Measurements from ENCODE around the gene GPA33.
A peak's percentile ranks its signal among the peaks of the same experiment; 100 is the strongest.

Gene GPA33, protein sequence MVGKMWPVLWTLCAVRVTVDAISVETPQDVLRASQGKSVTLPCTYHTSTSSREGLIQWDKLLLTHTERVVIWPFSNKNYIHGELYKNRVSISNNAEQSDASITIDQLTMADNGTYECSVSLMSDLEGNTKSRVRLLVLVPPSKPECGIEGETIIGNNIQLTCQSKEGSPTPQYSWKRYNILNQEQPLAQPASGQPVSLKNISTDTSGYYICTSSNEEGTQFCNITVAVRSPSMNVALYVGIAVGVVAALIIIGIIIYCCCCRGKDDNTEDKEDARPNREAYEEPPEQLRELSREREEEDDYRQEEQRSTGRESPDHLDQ

GRCh38 chr1:167090314-167090942, at the start of gene GPA33:
Gene GPA33 (minus strand): TSS chr1:167090377. CDS start chr1:167090287, 90 bp downstream.
- peak; percentile 58 to 60 for DNase-seq

DNA sequence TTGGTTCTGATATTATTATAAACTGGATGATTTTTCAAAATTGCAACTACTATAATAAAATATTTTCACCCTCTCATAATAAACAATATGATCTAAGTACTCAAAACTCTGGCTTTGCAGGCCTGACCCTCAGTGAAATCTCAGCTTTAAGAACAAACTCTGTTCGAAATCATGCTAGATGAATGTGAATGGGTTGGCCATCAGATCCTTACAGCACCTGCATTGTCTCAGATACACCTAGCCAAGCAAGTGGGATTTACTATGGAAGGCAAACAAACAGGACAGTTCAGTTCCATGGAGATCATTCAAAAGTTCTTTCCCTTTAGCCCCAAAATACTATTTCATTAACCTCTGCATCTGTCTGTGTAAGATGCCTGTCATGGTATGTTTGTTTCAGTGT, 48.5 kb upstream of the GPA33 start:
- DNase-seq = no peak

DNA sequence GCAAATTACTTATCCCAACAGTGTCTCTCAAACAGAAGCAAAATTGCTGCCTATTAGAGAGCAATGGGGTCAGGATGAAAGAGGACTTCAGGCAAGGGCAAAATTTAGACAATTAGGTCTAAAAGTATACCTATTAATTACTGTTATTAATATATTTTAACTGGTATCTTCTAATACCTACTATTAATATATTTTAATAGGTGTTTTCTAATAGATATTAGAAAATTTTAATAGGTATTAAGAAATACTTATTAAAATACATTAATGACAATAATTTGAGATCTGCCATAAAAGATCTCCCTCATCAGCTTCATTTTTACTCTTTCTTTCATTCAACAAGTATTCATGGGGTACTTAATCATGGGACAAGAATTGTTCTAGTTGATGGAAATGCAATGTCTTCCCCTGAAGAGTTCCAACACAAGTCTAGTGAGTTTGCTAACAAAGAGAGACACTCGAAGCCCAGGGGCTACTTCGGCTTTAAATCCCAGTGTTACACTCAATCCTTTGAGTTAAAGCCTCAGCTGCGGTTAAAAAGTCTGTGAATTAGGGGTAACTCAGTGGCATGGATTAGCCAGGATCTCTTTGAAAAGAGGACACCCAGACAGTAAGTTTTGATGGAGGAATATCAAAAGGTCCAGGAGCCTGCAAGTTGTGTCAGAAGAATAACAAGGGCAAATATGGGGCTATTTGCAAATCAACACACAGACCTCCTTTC, 47.8 kb upstream of the GPA33 start:
- no peak for DNase-seq

GRCh38 chr1:167137332-167137781, 47.2 kb upstream of the GPA33 start:
- no peak for DNase-seq

DNA sequence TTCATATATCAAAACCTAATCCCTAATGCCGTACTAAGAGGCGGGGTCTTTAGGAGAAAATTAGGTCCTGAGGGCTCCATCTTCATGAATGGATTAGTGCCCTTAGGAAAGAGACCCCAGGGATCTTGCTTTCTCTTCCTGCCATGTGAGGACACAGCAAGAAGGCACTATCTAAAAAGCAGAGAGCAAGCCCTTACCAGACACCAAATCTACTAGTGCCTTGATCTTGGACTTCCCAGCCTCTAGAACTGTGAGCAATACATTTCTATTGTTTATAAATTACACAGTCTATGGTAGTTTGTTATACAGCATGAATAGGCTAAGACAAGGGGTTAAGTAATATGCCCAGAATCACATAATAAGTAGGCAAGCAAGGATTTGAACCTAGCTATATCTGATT, 46.6 kb upstream of the GPA33 start:
- no peak for DNase-seq

GRCh38 chr1:167136191-167136614, 46.0 kb upstream of the GPA33 start:
- DNase-seq = no peak

- no peak for DNase-seq
These were observed 45.2 kb upstream of the GPA33 start for GRCh38 chr1:167135281-167135840.

DNA sequence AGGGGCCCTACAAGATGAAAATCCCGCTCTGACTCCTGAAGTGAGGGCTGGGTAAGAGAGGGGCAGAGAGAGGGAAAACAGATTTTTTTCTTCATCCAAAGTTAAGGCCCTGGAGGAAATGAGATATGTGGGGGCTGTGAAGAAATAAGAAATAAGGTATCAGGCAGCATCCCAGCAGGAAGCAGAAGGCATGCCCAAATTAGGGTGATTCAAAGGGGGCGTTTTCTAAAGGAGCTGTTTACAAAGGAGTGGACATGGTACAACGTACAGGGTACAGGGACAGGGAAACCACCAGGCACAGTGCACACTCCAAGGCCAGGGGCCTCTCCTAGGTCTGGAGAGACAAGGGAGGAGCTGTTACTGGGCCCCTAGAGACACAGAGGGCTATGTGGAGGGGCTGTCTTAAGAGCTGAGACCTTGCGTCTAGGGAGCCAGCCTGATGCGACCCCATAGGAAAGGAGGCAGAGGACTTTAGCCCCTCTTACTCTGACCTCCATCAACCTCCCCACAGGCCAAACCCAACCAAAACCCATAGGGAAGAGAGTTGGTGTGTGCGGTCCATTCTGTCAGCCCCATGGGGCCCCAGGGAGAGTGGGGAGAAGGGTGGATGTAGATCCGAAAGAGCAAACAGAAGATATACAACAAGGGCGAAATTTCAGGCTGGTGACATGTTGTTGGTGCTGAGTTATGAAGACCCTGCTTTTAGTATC, 42.3 kb upstream of the GPA33 start:
- no peak for DNase-seq

DNA sequence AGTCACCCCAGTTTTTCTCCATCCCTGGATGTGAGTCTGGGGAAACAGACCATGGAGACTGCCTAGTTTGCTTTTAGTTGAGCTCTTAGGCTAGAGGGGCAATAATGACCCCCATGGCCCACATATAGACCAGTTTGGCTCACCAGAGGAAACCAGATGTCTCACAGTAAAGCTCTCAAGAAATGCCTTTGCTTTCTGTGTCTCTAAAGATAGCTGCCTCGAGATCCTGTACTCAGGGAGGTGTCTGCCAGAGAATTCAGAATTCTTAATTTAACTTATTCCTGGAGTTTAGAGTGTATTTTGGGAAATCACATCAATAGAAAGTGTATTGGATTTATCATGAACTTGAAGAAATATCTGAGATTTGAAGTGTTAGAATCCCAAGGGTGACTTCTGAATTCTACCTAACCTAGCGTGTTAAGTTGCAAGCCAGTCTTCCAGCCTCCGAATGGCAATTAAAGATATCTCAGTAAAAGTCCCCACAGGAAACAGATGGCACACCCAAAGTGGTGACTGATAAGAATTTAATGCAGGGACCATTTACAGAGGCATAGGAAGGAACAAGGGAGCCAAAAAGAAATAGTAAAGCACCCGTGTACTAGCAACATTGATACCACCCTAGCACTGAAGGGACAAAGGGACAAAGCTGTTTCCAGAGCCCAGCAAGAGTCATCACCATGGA, 40.8 kb upstream of the GPA33 start:
- no peak for DNase-seq

GRCh38 chr1:167128261-167129227, 38.4 kb upstream of the GPA33 start:
- peak in 1 of 2 donors; percentile 19 for DNase-seq

GRCh38 chr1:167127661-167128060, 37.5 kb upstream of the GPA33 start:
- no peak for DNase-seq

- no peak for DNase-seq
These were observed 37.1 kb upstream of the GPA33 start for GRCh38 chr1:167127236-167127635.

- no peak for DNase-seq
These were observed 36.6 kb upstream of the GPA33 start for GRCh38 chr1:167126811-167127210.

DNA sequence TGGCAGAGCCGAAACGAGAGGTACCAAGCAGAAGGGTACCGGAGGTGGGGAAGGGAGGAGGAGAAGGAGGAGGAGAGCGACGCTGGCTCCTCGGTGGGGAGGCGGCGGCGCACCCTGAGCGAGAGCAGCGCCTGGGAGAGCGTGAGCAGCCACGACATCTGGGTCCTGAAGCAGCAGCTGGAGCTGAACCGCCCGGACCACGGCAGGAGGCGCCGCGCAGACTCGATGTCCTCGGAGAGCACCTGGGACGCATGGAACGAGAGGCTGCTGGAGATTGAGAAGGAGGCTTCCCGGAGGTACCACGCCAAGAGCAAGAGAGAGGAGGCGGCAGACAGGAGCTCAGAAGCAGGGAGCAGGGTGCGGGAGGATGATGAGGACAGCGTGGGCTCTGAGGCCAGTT, 36.1 kb upstream of the GPA33 start:
- no peak for DNase-seq

- no peak for DNase-seq
These were observed 32.4 kb upstream of the GPA33 start for GRCh38 chr1:167122568-167122967.

DNA sequence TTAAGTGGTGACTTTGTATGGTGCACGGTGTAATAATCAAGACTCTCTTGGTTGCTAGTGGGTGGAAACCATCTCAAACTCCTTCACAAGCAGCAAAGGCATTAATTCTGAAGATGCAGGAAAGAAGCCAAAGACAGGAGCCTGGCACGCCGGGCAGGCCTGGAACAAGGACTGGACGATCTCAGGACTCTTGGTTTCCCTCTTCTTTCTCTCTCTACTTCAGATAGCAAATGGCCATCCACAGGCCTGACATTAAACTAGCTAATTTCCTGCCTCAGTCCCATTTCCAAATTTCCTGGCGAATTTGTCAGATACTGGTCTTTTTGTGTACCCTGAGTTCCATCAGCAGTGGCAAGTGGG, 31.9 kb upstream of the GPA33 start:
- no peak for DNase-seq

- peak; percentile 20 to 39 for DNase-seq
These were observed 31.4 kb upstream of the GPA33 start for GRCh38 chr1:167121375-167122120.

DNA sequence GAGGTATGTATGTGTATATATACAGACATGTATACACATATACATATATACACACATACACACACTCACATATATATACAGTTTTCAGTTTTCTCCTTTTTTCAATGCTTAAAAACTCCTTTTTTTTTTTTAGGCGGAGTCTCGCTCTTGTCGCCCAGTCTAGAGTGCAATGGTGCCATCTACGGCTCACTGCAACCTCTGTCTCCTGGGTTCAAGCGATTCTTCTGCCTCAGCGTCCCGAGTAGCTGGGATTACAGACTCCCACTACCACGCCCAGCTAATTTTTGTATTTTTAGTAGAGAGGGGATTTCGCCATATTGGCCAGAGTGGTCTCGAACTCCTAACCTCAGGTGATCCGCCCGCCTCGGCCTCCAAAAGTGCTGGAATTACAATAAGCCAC, 30.7 kb upstream of the GPA33 start:
- peak in 1 of 2 donors; percentile 19 for DNase-seq

GRCh38 chr1:167119696-167120095, 29.5 kb upstream of the GPA33 start:
- DNase-seq = no peak

DNA sequence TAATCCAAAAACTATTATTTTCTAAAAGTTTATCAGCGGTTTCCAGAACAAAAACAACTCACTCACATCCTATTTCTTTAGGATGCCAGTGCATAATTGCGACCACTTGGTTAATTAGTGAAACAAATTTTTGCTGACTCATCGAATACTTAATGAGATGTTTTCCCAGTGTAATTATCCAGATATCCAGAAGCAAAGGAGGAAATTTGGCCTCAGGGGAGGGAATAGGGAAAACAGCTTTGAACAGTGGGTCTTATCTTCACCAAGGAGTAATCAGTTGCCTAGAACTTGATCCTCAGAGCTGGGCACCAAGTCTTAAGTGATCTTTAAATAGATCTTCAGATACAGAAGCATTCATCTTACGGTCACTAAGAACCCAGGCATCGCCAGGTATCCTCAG, 28.0 kb upstream of the GPA33 start:
- DNase-seq = no peak
